HepG2 (cell line): ENCODE results near the gene BCAS3. TPM values are rescaled to one million over a fixed set of nuclear protein-coding genes. Genes with fewer than 3 reads are reported as not detected.

Experiments
- ATAC-seq: fragments of 200-7000 bp; cut with Tn5 transposase; 3 replicates; pipeline ENCODE4 v1.9.1; 2020; ENCODE audit warnings: mild to moderate bottlenecking, moderate library complexity
- BruUV-seq: library from RNA; stranded (reverse); fragments of 400-500 nt; replicated peaks from 2 replicates; lab custom pipeline; 2021; lab: Mats Ljungman, UMichigan
- CTCF ChIA-PET: fragments of 300-600 bp; formaldehyde crosslinking; extraction: SDS; loops from one replicate; lab custom pipeline; 2021; ENCODE audit warnings: low total read pairs, inconsistent platforms, low intra/inter-chr PET ratio; lab: Yijun Ruan, JAX
- POLR2A ChIA-PET: fragments of 350-600 bp; sonication (Branson Sonifier 250); formaldehyde crosslinking; loops from one replicate; lab custom pipeline; 2020; ENCODE audit warnings: antibody characterized with exemption, inconsistent platforms; lab: Yijun Ruan, JAX
- DNase-seq: peaks from one replicate; pipeline ENCODE4 v3.0.0-alpha.2; 2015; ENCODE audit warnings: low spot score
- FAIRE-seq: peaks from 3 replicates; lab custom pipeline; 2011; peaks lifted over from hg19 to GRCh38; lab: Jason Lieb, UNC
- H2AFZ ChIP-seq: one replicate; pipeline ENCODE4 v1.6.1; 2011; ENCODE audit warnings: low read length, inconsistent platforms
- H3K27ac ChIP-seq: fragments of 300-600 bp; 3 replicates; pipeline ENCODE4 v1.8.0; 2011; ENCODE audit warnings: mixed run types, mild to moderate bottlenecking, mixed read lengths, low read length, inconsistent platforms; ENCODE audit not compliant: insufficient read depth; ENCODE audit errors: extremely low read length
- H3K27me3 ChIP-seq, 2 experiments: fragments of 200-600 bp in 1 of 2; 2 replicates in 1 of 2; 3 replicates in 1 of 2; pipeline versions ENCODE4 v1.6.0 to v1.8.0; 2011; ENCODE audit warnings: low read length in 2 of 2, mild to moderate bottlenecking in 2 of 2, moderate library complexity in 2 of 2, inconsistent platforms in 1 of 2; ENCODE audit not compliant: insufficient read depth in 2 of 2, control insufficient read depth in 1 of 2
- H3K36me3 ChIP-seq, 2 experiments: fragments of 200-600 bp in 1 of 2; replicated peaks in 1 of 2; 2 replicates in 1 of 2; 3 replicates in 1 of 2; pipeline versions ENCODE4 v1.5.1 to v1.8.0; 2011; ENCODE audit warnings: low read length in 2 of 2, inconsistent platforms in 1 of 2; ENCODE audit not compliant: insufficient read depth in 2 of 2, control insufficient read depth in 1 of 2
- H3K4me1 ChIP-seq: 2 replicates; pipeline ENCODE4 v1.5.1; 2012; ENCODE audit warnings: low read length, inconsistent platforms; ENCODE audit not compliant: insufficient read depth
- H3K4me2 ChIP-seq: 2 replicates; pipeline ENCODE4 v1.6.0; 2011; ENCODE audit warnings: low read depth, low read length, inconsistent platforms
- H3K4me3 ChIP-seq, 3 experiments: fragments of 200-600 bp in 1 of 3; sonication (generic), shearing (Covaris generic) in 1 of 3; replicated peaks in 1 of 3; 2 replicates each; pipeline ENCODE4 v1.5.1; 2011 to 2016; ENCODE audit warnings: low read length in 3 of 3, inconsistent platforms in 2 of 3, low read depth in 2 of 3, mild to moderate bottlenecking in 2 of 3, control low read depth in 1 of 3, mixed read lengths in 1 of 3; ENCODE audit not compliant: insufficient read depth in 1 of 3
- H3K79me2 ChIP-seq: one replicate; pipeline ENCODE4 v1.6.1; 2011; ENCODE audit warnings: low read length, inconsistent platforms; ENCODE audit not compliant: insufficient read depth
- H3K9ac ChIP-seq: 2 replicates; pipeline ENCODE4 v1.6.0; 2011; ENCODE audit warnings: mild to moderate bottlenecking, low read depth, low read length, inconsistent platforms; ENCODE audit not compliant: insufficient read depth
- H3K9me3 ChIP-seq: 2 replicates; pipeline ENCODE4 v1.5.1; 2012; ENCODE audit warnings: mild to moderate bottlenecking, low read length
- H4K20me1 ChIP-seq: 2 replicates; pipeline ENCODE4 v1.6.0; 2011; ENCODE audit warnings: inconsistent platforms, mild to moderate bottlenecking, low read length, moderate library complexity; ENCODE audit not compliant: insufficient read depth
- BATF2 ChIP-seq: sonication (generic); formaldehyde crosslinking; IDR thresholded peaks from 2 replicates; pipeline ENCODE4 v1.8.0; 2022; ENCODE audit warnings: mild to moderate bottlenecking, missing genetic modification reagents, moderate library complexity
- CENPX ChIP-seq: sonication (generic); formaldehyde crosslinking; IDR thresholded peaks from 2 replicates; pipeline ENCODE4 v1.9.0; 2021; ENCODE audit warnings: mild to moderate bottlenecking, missing genetic modification reagents, moderate library complexity
- FOXJ3 ChIP-seq: sonication (generic); formaldehyde crosslinking; IDR thresholded peaks from 2 replicates; pipeline ENCODE4 v1.4.0; 2020; ENCODE audit warnings: missing genetic modification reagents, mild to moderate bottlenecking, borderline replicate concordance
- FOXP4 ChIP-seq: sonication (generic); formaldehyde crosslinking; IDR thresholded peaks from 2 replicates; pipeline ENCODE4 v1.4.0; 2020; ENCODE audit warnings: missing genetic modification reagents
- HES4 ChIP-seq: sonication (generic); formaldehyde crosslinking; IDR thresholded peaks from 2 replicates; pipeline ENCODE4 v1.9.0; 2021; ENCODE audit warnings: mild to moderate bottlenecking, missing genetic modification reagents, borderline replicate concordance
- HNRNPL ChIP-seq: fragments of 200-400 bp; formaldehyde crosslinking; IDR thresholded peaks from 2 replicates; pipeline ENCODE4 v1.6.1; 2017; ENCODE audit warnings: mild to moderate bottlenecking, low read depth, low read length
- NKX3-1 ChIP-seq: sonication (generic); formaldehyde crosslinking; IDR thresholded peaks from 2 replicates; pipeline ENCODE4 v1.5.0; 2020; ENCODE audit warnings: missing genetic modification reagents
- PAX8 ChIP-seq: sonication (generic); formaldehyde crosslinking; IDR thresholded peaks from 2 replicates; pipeline ENCODE4 v1.8.0; 2022; ENCODE audit warnings: mild to moderate bottlenecking, missing genetic modification reagents, borderline replicate concordance
- SMARCE1 ChIP-seq: fragments of 450-650 bp; IDR thresholded peaks from 2 replicates; pipeline ENCODE4 v1.6.1; 2017; ENCODE audit warnings: borderline replicate concordance
- ZBTB21 ChIP-seq: sonication (generic); formaldehyde crosslinking; IDR thresholded peaks from 2 replicates; pipeline ENCODE4 v1.4.0; 2020; ENCODE audit warnings: missing genetic modification reagents
- ZNF17 ChIP-seq: sonication (generic); formaldehyde crosslinking; IDR thresholded peaks from 2 replicates; pipeline ENCODE4 v1.5.0; 2020; ENCODE audit warnings: mild to moderate bottlenecking, missing genetic modification reagents
- ZNF234 ChIP-seq: sonication (generic); formaldehyde crosslinking; conservative IDR thresholded peaks from 2 replicates; pipeline ENCODE4 v1.5.1; 2020; ENCODE audit warnings: mild to moderate bottlenecking, missing genetic modification reagents
- ZNF7 ChIP-seq: IDR thresholded peaks from 2 replicates; pipeline ENCODE4 v1.6.1; 2016; ENCODE audit warnings: missing biosample characterization, missing genetic modification reagents
- WGBS: methylation state at CpG from one replicate; pipeline ENCODE4 v1.1.6; 2017; ENCODE audit warnings: low lambda C conversion rate; 5-methylcytosine and 5-hydroxymethylcytosine counted together
- in situ Hi-C: cut with HindIII; loops from 2 replicates; pipeline ENCODE4 v1.10.0; 2017; ENCODE audit warnings: low pct_unique_long_range_greater_than_20kb; ENCODE audit not compliant: extremely low pct_ligation_motif_present
- intact Hi-C: fragments of 100-400 bp; cut with micrococcal nuclease; formaldehyde crosslinking; loops from one replicate; pipeline ENCODE4 v1.10.0; 2022; ENCODE audit not compliant: unreplicated experiment
- polyA plus RNA-seq, 8 experiments: library from polyadenylated mRNA; depleted of rRNA in 3 of 8; stranded (reverse) in 7 of 8; unstranded in 1 of 8; fragments of >200 nt; fragmentation: Illumina TruSeq in 4 of 8; extraction: Trizol in 4 of 8; gene quantifications; 2 replicates each; pipeline versions ENCODE4 v1.2.1 to v1.2.3, GENCODE V29; 2011 to 2016; ENCODE audit warnings: low read depth in 4 of 8, missing spikeins in 1 of 8, mixed read lengths in 1 of 8; ENCODE audit not compliant: insufficient read depth in 1 of 8
- total RNA-seq, 5 experiments: library from RNA; depleted of rRNA; stranded (reverse); fragments of >200 nt; fragmentation: Illumina TruSeq; extraction: Trizol; gene quantifications; 2 replicates each; pipeline ENCODE4 v1.2.3, GENCODE V29; 2016; ENCODE audit warnings: low read depth in 1 of 5
- TF ChIP-seq, protein P1 (sequence below): sonication (generic); formaldehyde crosslinking; IDR thresholded peaks from 2 replicates; pipeline ENCODE4 v1.5.0; 2020; ENCODE audit warnings: missing genetic modification reagents
- TF ChIP-seq, protein P2 (sequence below): sonication (generic); formaldehyde crosslinking; IDR thresholded peaks from 2 replicates; pipeline ENCODE4 v1.5.1; 2020; ENCODE audit warnings: mild to moderate bottlenecking, moderate library complexity, missing genetic modification reagents

BCAS3 gene
- total and polyA plus RNA-seq, 2 of the 13 experiments (the other 11 are each of a cell fraction or from before 2014, with no cell fraction given): 10.7 to 11.2 TPM

- CTCF ChIA-PET: no interaction called here
- in situ Hi-C loops: no loop called here
- no peak for FAIRE-seq
Observed at GRCh38 chr17:61177351-61177750, 499.7 kb downstream of the BCAS3 start.

DNA sequence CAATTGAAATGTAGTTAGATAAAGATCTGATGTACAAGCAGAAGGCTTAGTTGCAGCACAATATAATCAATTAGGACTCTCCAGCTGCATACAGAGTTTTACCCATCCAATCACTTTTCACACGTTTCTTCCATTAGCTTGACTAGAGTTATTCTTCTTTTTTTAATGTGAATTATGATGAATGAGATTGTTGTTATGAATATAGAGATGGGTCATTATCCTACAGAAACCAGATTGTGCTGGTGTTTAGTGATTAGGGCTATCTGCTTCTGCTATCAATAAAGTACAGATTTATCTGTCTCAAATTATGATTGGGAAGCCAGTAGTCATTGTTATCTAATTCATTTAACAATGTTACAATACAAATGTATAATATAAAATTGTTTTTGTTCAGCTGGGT, 500.6 kb downstream of the BCAS3 start:
- Histone ChIP-seq H3K9me3 (no peaks in the 10 kb centered on the region), H3K4me2 (no peak overlapping the region), H3K4me3 (no peak overlapping the region), H2AFZ (no peak overlapping the region), H3K36me3 (no peaks in the 10 kb centered on the region), H3K4me1 (peaks cover 18% of the 10 kb centered on the region), H3K27ac (no peak overlapping the region), H3K9ac (no peak overlapping the region), H3K79me2 (no peaks in the 10 kb centered on the region), H3K27me3 (no peaks in the 10 kb centered on the region), H4K20me1 (no peaks in the 10 kb centered on the region)
- in situ Hi-C loops: no loop called here
- 60% methylated on average over 1 of the region's 1 CpG for WGBS
- BruUV-seq: no TSS peak
- ChIA-PET CTCF (no interaction called here), POLR2A (no interaction called here)
- intact Hi-C loops: no loop called here
- DNase-seq (no peak), ATAC-seq (no peak), FAIRE-seq (no peak)
- TF ChIP-seq HNRNPL: no peak
- TF ChIP-seq FOXJ3 (CRISPR knock-in tag): no peak
- TF ChIP-seq HES4 (CRISPR knock-in tag): no peak
- TF ChIP-seq, protein P1, sequence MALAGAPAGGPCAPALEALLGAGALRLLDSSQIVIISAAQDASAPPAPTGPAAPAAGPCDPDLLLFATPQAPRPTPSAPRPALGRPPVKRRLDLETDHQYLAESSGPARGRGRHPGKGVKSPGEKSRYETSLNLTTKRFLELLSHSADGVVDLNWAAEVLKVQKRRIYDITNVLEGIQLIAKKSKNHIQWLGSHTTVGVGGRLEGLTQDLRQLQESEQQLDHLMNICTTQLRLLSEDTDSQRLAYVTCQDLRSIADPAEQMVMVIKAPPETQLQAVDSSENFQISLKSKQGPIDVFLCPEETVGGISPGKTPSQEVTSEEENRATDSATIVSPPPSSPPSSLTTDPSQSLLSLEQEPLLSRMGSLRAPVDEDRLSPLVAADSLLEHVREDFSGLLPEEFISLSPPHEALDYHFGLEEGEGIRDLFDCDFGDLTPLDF (CRISPR knock-in tag): no peak
- no peak for TF ChIP-seq PAX8 (CRISPR knock-in tag)
- TF ChIP-seq FOXP4 (CRISPR knock-in tag): no peak

More at GRCh38 chr17:61177351-61177750, 499.7 kb downstream of the BCAS3 start:
- no peak for TF ChIP-seq BATF2 (CRISPR knock-in tag)
- TF ChIP-seq ZNF7 (CRISPR knock-in tag): no peak
- TF ChIP-seq CENPX (CRISPR knock-in tag): no peak
- no peak for TF ChIP-seq NKX3-1
- TF ChIP-seq, protein P2, sequence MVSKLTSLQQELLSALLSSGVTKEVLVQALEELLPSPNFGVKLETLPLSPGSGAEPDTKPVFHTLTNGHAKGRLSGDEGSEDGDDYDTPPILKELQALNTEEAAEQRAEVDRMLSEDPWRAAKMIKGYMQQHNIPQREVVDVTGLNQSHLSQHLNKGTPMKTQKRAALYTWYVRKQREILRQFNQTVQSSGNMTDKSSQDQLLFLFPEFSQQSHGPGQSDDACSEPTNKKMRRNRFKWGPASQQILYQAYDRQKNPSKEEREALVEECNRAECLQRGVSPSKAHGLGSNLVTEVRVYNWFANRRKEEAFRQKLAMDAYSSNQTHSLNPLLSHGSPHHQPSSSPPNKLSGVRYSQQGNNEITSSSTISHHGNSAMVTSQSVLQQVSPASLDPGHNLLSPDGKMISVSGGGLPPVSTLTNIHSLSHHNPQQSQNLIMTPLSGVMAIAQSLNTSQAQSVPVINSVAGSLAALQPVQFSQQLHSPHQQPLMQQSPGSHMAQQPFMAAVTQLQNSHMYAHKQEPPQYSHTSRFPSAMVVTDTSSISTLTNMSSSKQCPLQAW: no peak
- TF ChIP-seq ZBTB21 (CRISPR knock-in tag): no peak
- no peak for TF ChIP-seq ZNF17 (CRISPR knock-in tag)
- no peak for TF ChIP-seq SMARCE1
- TF ChIP-seq ZNF234 (CRISPR knock-in tag): no peak
- Histone ChIP-seq H3K36me3 (no peaks in the 10 kb centered on the region), H3K9ac (no peak overlapping the region), H3K27me3 (no peaks in the 10 kb centered on the region), H3K27ac (no peak overlapping the region), H3K4me1 (peaks cover 18% of the 10 kb centered on the region), H4K20me1 (no peaks in the 10 kb centered on the region), H3K4me2 (no peak overlapping the region), H2AFZ (no peak overlapping the region), H3K4me3 (no peak overlapping the region), H3K79me2 (no peaks in the 10 kb centered on the region), H3K9me3 (no peaks in the 10 kb centered on the region)
- ATAC-seq (no peak), DNase-seq (no peak)
- intact Hi-C loops: no loop called here
- BruUV-seq: no TSS peak
- WGBS: 94% methylated on average over 2 of the region's 2 CpGs
- POLR2A ChIA-PET: no interaction called here
